Tibial nerve (tissue), 4 donors: ENCODE measurements around the gene GDI2. TPM values are rescaled to one million over a fixed set of nuclear protein-coding genes. Genes with fewer than 3 reads are reported as not detected.

ENCODE experiments used
- DNase-seq, 2 donors: peaks; one replicate each; pipeline ENCODE4 v3.0.0-alpha.2; 2019; ENCODE audit warnings: low spot score in 2 of 2
- H3K27ac ChIP-seq, 4 donors: fragments of 200-600 bp; sonication (generic) in 3 of 4; one replicate each; pipeline ENCODE4 v1.5.1; 2017 to 2019; ENCODE audit warnings: mild to moderate bottlenecking in 1 of 4
- H3K27me3 ChIP-seq, 2 donors: fragments of 200-600 bp; sonication (generic) in 1 of 2; one replicate each; pipeline versions ENCODE4 v1.5.1 to v1.6.0; 2017 to 2019
- H3K36me3 ChIP-seq, 3 donors: fragments of 200-600 bp; sonication (generic); one replicate each; pipeline ENCODE4 v1.5.1; 2018 to 2019
- H3K4me1 ChIP-seq, 4 donors: fragments of 200-600 bp; sonication (generic) in 3 of 4; one replicate each; pipeline ENCODE4 v1.5.1; 2017 to 2019
- H3K4me3 ChIP-seq, 4 donors: fragments of 200-600 bp; sonication (generic) in 3 of 4; one replicate each; pipeline ENCODE4 v1.5.1; 2017 to 2019; ENCODE audit warnings: mild to moderate bottlenecking in 1 of 4, moderate library complexity in 1 of 4
- H3K9me3 ChIP-seq, 4 donors: fragments of 200-600 bp; sonication (generic) in 3 of 4; one replicate each; pipeline ENCODE4 v1.5.1; 2017 to 2019
- CTCF ChIP-seq, 5 experiments: fragments of 200-600 bp in 3 of 5; fragments of 450-650 bp in 2 of 5; sonication (generic) in 3 of 5; IDR thresholded peaks; one replicate each; pipeline ENCODE4 v1.5.1; 2016 to 2019; ENCODE audit warnings: antibody characterized with exemption in 5 of 5, mild to moderate bottlenecking in 3 of 5, moderate library complexity in 2 of 5
- EP300 ChIP-seq, 2 donors: sonication (generic); formaldehyde crosslinking; IDR thresholded peaks; one replicate each; pipeline ENCODE4 v1.6.1; 2017; ENCODE audit warnings: antibody characterized with exemption in 2 of 2, mild to moderate bottlenecking in 1 of 2
- POLR2A ChIP-seq, 2 donors: fragments of 450-650 bp; IDR thresholded peaks; one replicate each; pipeline ENCODE4 v1.6.1; 2017; ENCODE audit warnings: antibody characterized with exemption in 2 of 2, mild to moderate bottlenecking in 2 of 2, moderate library complexity in 2 of 2
- WGBS, 2 donors: methylation state at CpG; one replicate each; pipeline ENCODE4 v1.1.5; 2018; 5-methylcytosine and 5-hydroxymethylcytosine counted together
- total RNA-seq, 4 donors: library from RNA; depleted of rRNA; stranded (reverse); fragments of >200 nt; gene quantifications; one replicate each; pipeline ENCODE4 v1.1.0, GENCODE V29; 2016

The GDI2 gene
- total RNA-seq, 4 donors from 2014 or later, result 175 to 225 (median 199) TPM

- peaks cover 0 to 22% (median 0%) of the 10 kb centered on the region in 3 donors for H3K36me3 ChIP-seq
- H3K27ac ChIP-seq, result no peak overlapping the region
- no peak overlapping the region for H3K4me3 ChIP-seq
- DNase-seq, result no peak
- 95 to 96% methylated on average over 7 of the region's 7 CpGs for WGBS, 2 donors
- no peaks in the 10 kb centered on the region for H3K4me1 ChIP-seq
- TF ChIP-seq CTCF (IDR thresholded peaks at IDR 0.05), result no peak
- TF ChIP-seq EP300 (IDR thresholded peaks at IDR 0.05), result no peak
- TF ChIP-seq POLR2A (IDR thresholded peaks at IDR 0.05), result no peak
- no peaks in the 10 kb centered on the region for H3K9me3 ChIP-seq
- H3K27me3 ChIP-seq, result no peaks in the 10 kb centered on the region
Observed at GRCh38 chr10:5720182-5720581, 93.1 kb downstream of the GDI2 start.

- Histone ChIP-seq H3K27ac (no peak overlapping the region), H3K4me3 (no peak overlapping the region), H3K9me3 (no peaks in the 10 kb centered on the region), H3K27me3 (no peaks in the 10 kb centered on the region), H3K36me3 (peaks cover 0 to 16% (median 0%) of the 10 kb centered on the region in 3 donors), H3K4me1 (no peaks in the 10 kb centered on the region)
- WGBS, 2 donors, result 83 to 92% methylated on average over 3 of the region's 3 CpGs
- DNase-seq, result no peak
- TF ChIP-seq POLR2A (IDR thresholded peaks at IDR 0.05) (no peak), CTCF (IDR thresholded peaks at IDR 0.05) (no peak), EP300 (IDR thresholded peaks at IDR 0.05) (no peak)
Observed at GRCh38 chr10:5719546-5719945, 93.7 kb downstream of the GDI2 start.

Other genes starting within 250 kb of the GDI2 start
- gene ASB13, start 146.8 kb downstream of the GDI2 start, total RNA-seq, result 10 to 100 TPM; 18.3 to 39.2 (median 32.3) TPM
- gene TASOR2, start 128.6 kb downstream of the GDI2 start, total RNA-seq, result 10 to 100 TPM; 67.3 to 83.7 (median 79.6) TPM
- gene ANKRD16, start 76.5 kb upstream of the GDI2 start, total RNA-seq, result 10 to 100 TPM; 20.5 to 24.0 (median 21.2) TPM
- gene FBH1, start 76.8 kb upstream of the GDI2 start, total RNA-seq, result 100 to 1,000 TPM in 2 of 4 donors, 10 to 100 TPM in 2; 64.0 to 109 (median 96.6) TPM
- 10 to 100 TPM in 2 of 4 donors, 1 to 10 TPM in 2; 9.0 to 18.6 (median 12.6) TPM for gene IL15RA, start 164.1 kb upstream of the GDI2 start, total RNA-seq
- gene IL2RA, start 248.9 kb upstream of the GDI2 start, total RNA-seq, result 1 to 10 TPM in 1 of 4 donors, under 1 TPM in 2, not detected in 1; 0.42 to 2.2 (median 0.60) TPM